Measurements from ENCODE around the gene TEX13C. TPM values are rescaled to one million over a fixed set of nuclear protein-coding genes. Genes with fewer than 3 reads are reported as not detected.
"Not testable (repeated sequence)": the region's sequence is repeated elsewhere in the genome, so short reads cannot be mapped to it uniquely, and the experiment has no call there.

TEX13C gene
- polyA plus RNA-seq (2013, experiment 1 of 2; ENCODE audit: insufficient read length): not detected
- polyA plus RNA-seq (2013, experiment 2 of 2; ENCODE audit: insufficient read length): not detected

GRCh38 chrX:125319646-125320521, at the start of gene TEX13C:
TSS of gene TEX13C (plus strand) at chrX:125319871. CDS start at chrX:125320120, 249 bp downstream.
- DNase-seq: no peak

- no peak for DNase-seq
These were observed 32.4 kb upstream of the TEX13C start for GRCh38 chrX:125287282-125287681.

GRCh38 chrX:125288343-125288742, 31.3 kb upstream of the TEX13C start:
- no peak for DNase-seq

- peak; percentile 5 for DNase-seq
These were observed 30.5 kb upstream of the TEX13C start for GRCh38 chrX:125289209-125289608.

GRCh38 chrX:125289920-125290319, 29.8 kb upstream of the TEX13C start:
- DNase-seq: peak; percentile 11

GRCh38 chrX:125291124-125291523, 28.5 kb upstream of the TEX13C start:
- DNase-seq: no peak

DNA sequence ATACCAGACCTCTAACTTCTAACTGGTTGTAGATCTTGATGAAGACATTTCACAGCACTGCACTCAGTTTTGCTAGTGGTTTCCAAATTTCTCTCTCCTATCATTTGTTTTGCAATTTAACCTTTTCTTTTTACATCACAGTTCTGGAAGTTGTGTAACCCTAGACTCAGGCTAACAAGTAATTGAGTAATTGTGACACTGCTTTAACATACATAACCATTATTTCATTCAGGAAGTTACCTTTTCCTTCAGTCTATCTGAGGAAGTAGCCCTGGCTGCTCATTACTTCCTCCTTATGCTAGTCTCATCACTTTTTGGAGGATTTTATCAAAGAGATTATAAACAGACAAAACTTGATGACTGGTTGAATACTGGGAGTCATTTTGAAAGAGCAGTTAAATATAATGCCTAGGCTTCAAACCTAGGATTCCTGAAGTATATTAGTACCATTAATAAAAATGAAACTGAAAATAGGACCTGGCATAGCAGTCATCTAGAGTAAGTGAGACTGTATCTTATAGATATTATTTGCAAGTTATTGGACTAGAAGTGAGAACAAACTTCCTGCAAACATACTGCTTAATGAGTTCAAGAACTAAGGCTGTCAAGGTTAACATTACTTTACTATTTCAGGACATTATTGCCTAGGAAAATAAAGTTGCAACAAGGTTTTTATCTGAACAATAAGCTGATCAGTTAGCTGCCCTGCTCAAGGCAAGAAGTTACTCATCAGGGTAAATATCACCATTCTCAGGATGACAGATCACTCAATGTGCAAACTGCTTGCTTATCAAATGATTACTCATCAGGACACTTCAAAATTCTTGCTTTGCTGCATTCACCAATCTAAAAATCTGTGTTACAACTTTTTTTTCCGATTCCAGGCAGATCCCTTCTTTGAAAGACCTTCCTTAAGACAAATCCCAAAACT, 25.6 kb upstream of the TEX13C start:
- no peak for DNase-seq

DNA sequence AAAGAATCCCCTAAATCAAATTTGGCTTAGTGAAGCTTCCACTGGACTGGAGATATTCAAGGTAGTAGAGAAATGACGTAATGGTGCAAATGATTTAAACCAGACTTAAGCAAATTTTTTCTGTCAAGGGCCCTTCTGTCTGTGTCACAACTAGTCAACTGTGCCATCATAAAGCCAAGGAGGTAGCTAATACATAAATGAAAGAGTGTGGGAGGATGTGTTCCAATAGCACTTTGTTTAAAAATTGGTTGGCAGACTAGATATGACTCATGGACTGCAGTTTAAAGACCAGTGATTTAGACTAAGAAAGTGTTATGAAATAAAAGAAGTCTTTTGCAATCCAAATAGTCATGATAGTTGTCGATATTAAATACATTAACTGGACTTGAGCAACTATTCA, 24.3 kb upstream of the TEX13C start:
- DNase-seq: peak; percentile 0

GRCh38 chrX:125298871-125299270, 20.8 kb upstream of the TEX13C start:
- no peak for DNase-seq

- DNase-seq: no peak
These were observed 13.3 kb upstream of the TEX13C start for GRCh38 chrX:125306335-125306866.

- no peak for DNase-seq
These were observed 11.0 kb upstream of the TEX13C start for GRCh38 chrX:125308653-125309052.

DNA sequence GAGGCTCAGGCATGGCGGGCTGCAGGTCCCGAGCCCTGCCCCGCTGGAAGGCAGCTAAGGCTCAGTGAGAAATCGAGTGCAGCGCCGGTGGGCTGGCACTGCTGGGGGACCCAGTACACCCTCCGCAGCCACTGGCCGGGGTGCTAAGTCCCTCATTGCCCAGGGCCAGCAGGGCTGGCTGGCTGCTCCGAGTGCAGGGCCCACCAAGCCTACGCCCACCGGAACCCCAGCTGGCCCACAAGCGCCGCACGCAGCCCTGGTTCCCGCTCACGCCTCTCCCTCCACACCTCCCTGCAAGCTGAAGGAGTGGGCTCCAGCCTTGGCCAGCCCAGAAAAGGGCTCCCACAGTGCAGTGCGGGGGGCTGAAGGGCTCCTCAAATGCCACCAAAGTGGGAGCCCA, 505 bp upstream of the TEX13C start:
- not testable (repeated sequence) for DNase-seq

- DNase-seq: no peak
These were observed 2.8 kb downstream of the TEX13C start for GRCh38 chrX:125322431-125322830.

DNA sequence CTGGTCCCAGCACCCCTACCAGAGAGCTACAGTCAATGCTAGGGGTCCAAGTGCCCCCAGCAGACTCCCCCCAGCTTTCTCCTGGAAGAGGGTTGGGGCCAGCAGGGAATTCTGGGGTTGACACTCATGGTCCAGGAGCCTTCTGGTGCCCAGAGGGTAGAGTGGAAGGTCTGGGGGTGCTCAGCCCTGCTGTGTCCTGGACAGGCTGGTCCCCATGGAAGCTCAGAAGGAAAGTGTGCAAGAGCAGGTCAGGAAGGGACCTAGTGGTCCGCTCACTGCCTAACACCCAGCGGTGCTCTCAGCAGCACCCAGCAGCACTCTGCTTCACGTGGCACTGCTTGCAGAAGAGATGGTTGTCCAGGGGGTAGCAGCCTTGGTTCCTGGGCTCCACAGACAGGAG, 6.9 kb downstream of the TEX13C start:
- no peak for DNase-seq

GRCh38 chrX:125327891-125328290, 8.2 kb downstream of the TEX13C start:
- DNase-seq: no peak

DNA sequence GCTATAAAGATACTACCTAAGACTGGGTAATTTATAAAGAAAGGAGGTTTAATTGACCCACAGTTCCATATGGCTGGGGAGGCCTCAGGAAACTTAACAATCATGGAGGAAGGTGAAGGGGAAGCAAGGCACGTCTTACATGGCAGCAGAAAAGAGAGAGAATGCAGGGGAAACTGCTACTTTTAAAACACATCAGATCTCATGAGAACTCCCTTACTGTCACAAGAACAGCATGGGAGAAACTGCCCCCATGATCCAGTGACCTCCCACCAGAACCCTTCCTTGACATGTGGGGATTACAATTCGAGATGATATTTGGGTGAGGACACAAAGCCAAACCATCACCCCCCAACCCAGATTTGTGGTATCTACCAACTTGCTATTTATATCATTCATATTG, 13.9 kb downstream of the TEX13C start:
- no peak for DNase-seq

DNA sequence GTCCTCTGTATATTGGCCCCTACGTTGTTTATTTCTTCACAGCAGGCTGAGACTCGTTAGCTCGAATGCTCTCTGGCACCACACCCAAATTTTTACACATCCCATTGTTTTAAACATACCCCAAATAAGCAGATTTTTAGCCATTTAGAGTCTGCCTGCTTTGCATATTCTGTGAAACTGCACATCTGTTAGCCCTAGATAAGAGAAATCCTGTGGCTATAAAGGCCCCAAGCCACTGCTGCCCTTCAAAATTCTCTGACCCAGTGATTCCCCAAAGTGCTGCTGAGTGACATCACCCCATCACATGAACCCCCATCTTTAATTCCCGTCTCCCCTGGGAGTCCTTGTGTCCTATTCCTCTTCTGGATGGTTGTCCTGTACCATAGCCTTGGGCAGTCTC, 20.8 kb downstream of the TEX13C start:
- DNase-seq: no peak

- DNase-seq: no peak
These were observed 54.5 kb downstream of the TEX13C start for GRCh38 chrX:125374169-125374568.

All from fibroblast of skin of scalp (primary cell).